Smooth muscle cell (in vitro differentiated cells): ENCODE data around the gene OR2AT4. TPM values are rescaled to one million over a fixed set of nuclear protein-coding genes. Genes with fewer than 3 reads are reported as not detected.
"Not testable (repeated sequence)": the region's sequence is repeated elsewhere in the genome, so short reads cannot be mapped to it uniquely, and the experiment has no call there.

Experiments
- DNase-seq: peaks from one replicate; lab custom pipeline; 2025; ENCODE audit not compliant: unreplicated experiment; lab: John Stamatoyannopoulos, UW
- H2AFZ ChIP-seq: fragments of 200-600 bp; sonication (generic); 2 replicates; pipeline ENCODE4 v1.6.0; 2016; ENCODE audit warnings: antibody characterized with exemption, low read depth, mild to moderate bottlenecking
- H3F3A ChIP-seq: fragments of 200-600 bp; sonication (generic); 2 replicates; pipeline ENCODE4 v1.6.0; 2017; ENCODE audit warnings: antibody characterized with exemption, low read depth
- H3K27ac ChIP-seq: fragments of 200-600 bp; sonication (generic); 2 replicates; pipeline ENCODE4 v1.5.1; 2016; ENCODE audit warnings: low read depth, mild to moderate bottlenecking
- H3K27me3 ChIP-seq: fragments of 200-600 bp; sonication (generic); 2 replicates; pipeline ENCODE4 v1.6.1; 2016; ENCODE audit warnings: low read depth, mild to moderate bottlenecking
- H3K36me3 ChIP-seq: fragments of 200-600 bp; sonication (generic); 2 replicates; pipeline ENCODE4 v1.5.1; 2016; ENCODE audit warnings: low read depth
- H3K4me1 ChIP-seq: fragments of 200-600 bp; sonication (generic); 2 replicates; pipeline ENCODE4 v1.5.1; 2016; ENCODE audit warnings: low read depth
- H3K4me2 ChIP-seq: fragments of 200-600 bp; sonication (generic); 2 replicates; pipeline ENCODE4 v1.6.0; 2016; ENCODE audit warnings: mild to moderate bottlenecking
- H3K4me3 ChIP-seq: fragments of 200-600 bp; sonication (generic); 2 replicates; pipeline ENCODE4 v1.5.1; 2016; ENCODE audit warnings: mild to moderate bottlenecking
- H3K79me2 ChIP-seq: fragments of 200-600 bp; sonication (generic); 2 replicates; pipeline ENCODE4 v1.6.0; 2016; ENCODE audit warnings: low read depth, mild to moderate bottlenecking
- H3K9ac ChIP-seq: fragments of 200-600 bp; sonication (generic); 2 replicates; pipeline ENCODE4 v1.6.0; 2016; ENCODE audit warnings: low read depth
- H3K9me3 ChIP-seq: fragments of 200-600 bp; sonication (generic); replicated peaks from 2 replicates; pipeline ENCODE4 v1.5.1; 2016; ENCODE audit warnings: low read depth
- H4K20me1 ChIP-seq: fragments of 200-600 bp; sonication (generic); 2 replicates; pipeline ENCODE4 v1.6.0; 2016; ENCODE audit warnings: low read depth
- WGBS: methylation state at CpG from one replicate; pipeline ENCODE4 v1.1.7; 2016; ENCODE audit warnings: low lambda C conversion rate; 5-methylcytosine and 5-hydroxymethylcytosine counted together
- polyA plus RNA-seq: library from polyadenylated mRNA; unstranded; fragments of >200 nt; fragmentation: Nextera tagmentation; extraction: Ambion mirVana; gene quantifications from 2 replicates; pipeline ENCODE4 v1.2.1, GENCODE V29; 2016
- total RNA-seq: library from RNA; depleted of rRNA; stranded (reverse); fragments of >200 nt; gene quantifications from 2 replicates; pipeline ENCODE4 v1.2.3, GENCODE V29; 2014
- TF ChIP-seq, protein P1 (sequence below): fragments of 200-600 bp; sonication (generic); IDR thresholded peaks from 2 replicates; pipeline ENCODE4 v1.5.1; 2017; ENCODE audit warnings: borderline replicate concordance, mild to moderate bottlenecking, antibody characterized with exemption; ENCODE audit not compliant: insufficient read depth, poor library complexity, severe bottlenecking

Gene OR2AT4
- total and polyA plus RNA-seq, 2 experiments from 2014 or later, result not detected

DNA sequence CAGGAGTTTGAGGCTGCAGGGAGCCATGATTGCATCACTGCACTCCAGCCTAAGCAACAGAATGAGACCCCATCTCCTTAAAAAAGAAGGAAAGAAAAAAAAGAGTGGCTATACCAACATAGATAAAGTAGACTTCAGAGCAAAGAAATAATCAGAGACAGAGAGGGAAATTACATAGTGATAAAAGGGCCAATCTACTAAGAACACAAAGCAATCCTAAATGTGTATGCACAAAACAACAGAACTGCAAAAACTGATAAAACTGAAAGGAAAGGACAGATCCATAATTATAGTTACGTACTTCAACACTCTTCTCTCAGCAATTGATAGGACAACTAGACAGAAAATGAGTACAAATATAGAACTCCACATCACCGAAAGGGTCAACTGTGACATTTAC, 17.8 kb upstream of the OR2AT4 start:
- no peaks in the 10 kb centered on the region for H3K36me3 ChIP-seq
- no peak overlapping the region for H3K9ac ChIP-seq
- no peak overlapping the region for H3K4me3 ChIP-seq
- H3K4me1 ChIP-seq, result no peaks in the 10 kb centered on the region
- H4K20me1 ChIP-seq, result no peaks in the 10 kb centered on the region
- TF ChIP-seq, protein P1, sequence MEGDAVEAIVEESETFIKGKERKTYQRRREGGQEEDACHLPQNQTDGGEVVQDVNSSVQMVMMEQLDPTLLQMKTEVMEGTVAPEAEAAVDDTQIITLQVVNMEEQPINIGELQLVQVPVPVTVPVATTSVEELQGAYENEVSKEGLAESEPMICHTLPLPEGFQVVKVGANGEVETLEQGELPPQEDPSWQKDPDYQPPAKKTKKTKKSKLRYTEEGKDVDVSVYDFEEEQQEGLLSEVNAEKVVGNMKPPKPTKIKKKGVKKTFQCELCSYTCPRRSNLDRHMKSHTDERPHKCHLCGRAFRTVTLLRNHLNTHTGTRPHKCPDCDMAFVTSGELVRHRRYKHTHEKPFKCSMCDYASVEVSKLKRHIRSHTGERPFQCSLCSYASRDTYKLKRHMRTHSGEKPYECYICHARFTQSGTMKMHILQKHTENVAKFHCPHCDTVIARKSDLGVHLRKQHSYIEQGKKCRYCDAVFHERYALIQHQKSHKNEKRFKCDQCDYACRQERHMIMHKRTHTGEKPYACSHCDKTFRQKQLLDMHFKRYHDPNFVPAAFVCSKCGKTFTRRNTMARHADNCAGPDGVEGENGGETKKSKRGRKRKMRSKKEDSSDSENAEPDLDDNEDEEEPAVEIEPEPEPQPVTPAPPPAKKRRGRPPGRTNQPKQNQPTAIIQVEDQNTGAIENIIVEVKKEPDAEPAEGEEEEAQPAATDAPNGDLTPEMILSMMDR, result no peak
- DNase-seq, result no peak
- no peaks in the 10 kb centered on the region for H3F3A ChIP-seq
- H3K9me3 ChIP-seq, result peaks cover 2% of the 10 kb centered on the region
- H3K79me2 ChIP-seq, result no peaks in the 10 kb centered on the region
- no peak overlapping the region for H2AFZ ChIP-seq
- 100% methylated on average over 2 of the region's 2 CpGs for WGBS
- no peaks in the 10 kb centered on the region for H3K27me3 ChIP-seq
- H3K27ac ChIP-seq, result no peak overlapping the region
- H3K4me2 ChIP-seq, result no peak overlapping the region

DNA sequence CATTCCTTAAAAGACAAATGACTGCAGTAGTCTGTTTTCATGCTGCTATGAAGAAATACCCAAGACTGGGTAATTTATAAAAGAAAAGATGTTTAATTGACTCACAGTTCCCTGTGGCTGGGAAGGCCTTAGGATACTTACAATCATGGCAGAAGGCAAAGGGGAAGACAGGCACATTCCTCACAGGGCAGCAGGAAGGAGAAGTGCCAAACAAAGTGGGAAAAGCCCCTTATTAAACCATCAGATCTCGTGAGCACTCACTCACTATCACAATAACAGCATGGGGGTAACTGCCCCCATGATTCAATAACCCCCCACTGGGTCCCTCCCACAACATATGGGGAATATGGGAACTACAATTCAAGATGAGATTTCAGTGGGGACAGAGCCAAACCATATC, 16.4 kb upstream of the OR2AT4 start:
- Histone ChIP-seq H4K20me1 (no peaks in the 10 kb centered on the region), H3K9ac (no peak overlapping the region), H3K4me3 (no peak overlapping the region), H3K27ac (no peak overlapping the region), H3K79me2 (no peaks in the 10 kb centered on the region), H2AFZ (no peak overlapping the region), H3K9me3 (peaks cover 2% of the 10 kb centered on the region), H3K36me3 (no peaks in the 10 kb centered on the region), H3F3A (no peaks in the 10 kb centered on the region), H3K4me2 (no peak overlapping the region), H3K4me1 (no peaks in the 10 kb centered on the region), H3K27me3 (no peaks in the 10 kb centered on the region)
- no peak for DNase-seq
- WGBS, result 60% methylated on average over 1 of the region's 1 CpG
- TF ChIP-seq, protein P1, result no peak

DNA sequence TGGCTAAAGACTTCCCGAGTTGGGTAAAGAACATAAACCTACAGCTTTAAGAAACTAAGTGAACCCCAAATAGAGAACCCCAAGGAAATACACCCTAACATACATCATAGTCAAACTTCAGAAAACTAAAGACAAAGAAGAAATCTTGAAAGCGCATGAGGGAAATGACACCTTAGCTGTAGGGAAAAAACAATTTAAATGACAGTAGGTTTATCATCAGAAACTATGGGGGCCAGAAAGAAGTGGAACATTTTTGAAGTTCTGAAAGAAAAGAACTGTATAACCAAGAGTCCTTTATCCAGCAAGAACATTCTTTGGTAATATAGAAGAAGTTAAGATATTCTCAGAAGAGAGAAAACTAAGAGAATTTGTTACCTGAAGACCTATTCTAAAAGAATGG, 15.5 kb upstream of the OR2AT4 start:
- WGBS, result 90% methylated on average over 2 of the region's 2 CpGs

DNA sequence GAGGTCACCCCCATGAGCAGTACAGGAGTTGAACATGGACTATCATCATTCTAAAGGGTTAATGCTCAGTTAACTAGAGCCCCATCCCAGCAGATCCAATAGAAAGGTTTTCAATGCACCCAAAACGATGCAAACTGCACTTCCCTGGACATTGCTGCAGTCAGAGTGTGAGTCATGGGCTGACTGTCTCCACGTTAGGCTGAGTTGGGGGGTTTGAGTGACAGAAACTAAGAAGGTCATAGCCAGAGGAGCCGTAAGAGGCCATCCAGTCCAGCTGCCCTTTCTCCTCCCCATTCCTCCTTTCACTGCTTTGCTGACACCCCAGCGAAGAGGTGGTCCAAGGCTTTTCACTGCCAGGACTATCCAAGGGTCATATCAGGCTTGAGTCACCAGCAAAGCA, 10.5 kb upstream of the OR2AT4 start:
- Histone ChIP-seq H3K27ac (no peak overlapping the region), H3F3A (no peaks in the 10 kb centered on the region), H3K4me3 (no peak overlapping the region), H3K9me3 (no peaks in the 10 kb centered on the region), H2AFZ (no peak overlapping the region), H3K4me1 (no peaks in the 10 kb centered on the region), H3K4me2 (no peak overlapping the region), H4K20me1 (no peaks in the 10 kb centered on the region), H3K9ac (no peak overlapping the region), H3K79me2 (no peaks in the 10 kb centered on the region), H3K36me3 (no peaks in the 10 kb centered on the region), H3K27me3 (no peaks in the 10 kb centered on the region)
- TF ChIP-seq, protein P1, result no peak
- DNase-seq, result no peak
- WGBS, result 26% methylated on average over 4 of the region's 4 CpGs

More for the DNA sequence above, 15.5 kb upstream of the OR2AT4 start:
- Histone ChIP-seq H3K4me2 (no peak overlapping the region), H2AFZ (no peak overlapping the region), H4K20me1 (no peaks in the 10 kb centered on the region), H3F3A (no peaks in the 10 kb centered on the region), H3K9me3 (peaks cover 2% of the 10 kb centered on the region), H3K36me3 (no peaks in the 10 kb centered on the region), H3K4me3 (no peak overlapping the region), H3K27me3 (no peaks in the 10 kb centered on the region), H3K27ac (no peak overlapping the region), H3K4me1 (no peaks in the 10 kb centered on the region), H3K9ac (no peak overlapping the region), H3K79me2 (no peaks in the 10 kb centered on the region)
- DNase-seq, result no peak
- TF ChIP-seq, protein P1, result no peak

DNA sequence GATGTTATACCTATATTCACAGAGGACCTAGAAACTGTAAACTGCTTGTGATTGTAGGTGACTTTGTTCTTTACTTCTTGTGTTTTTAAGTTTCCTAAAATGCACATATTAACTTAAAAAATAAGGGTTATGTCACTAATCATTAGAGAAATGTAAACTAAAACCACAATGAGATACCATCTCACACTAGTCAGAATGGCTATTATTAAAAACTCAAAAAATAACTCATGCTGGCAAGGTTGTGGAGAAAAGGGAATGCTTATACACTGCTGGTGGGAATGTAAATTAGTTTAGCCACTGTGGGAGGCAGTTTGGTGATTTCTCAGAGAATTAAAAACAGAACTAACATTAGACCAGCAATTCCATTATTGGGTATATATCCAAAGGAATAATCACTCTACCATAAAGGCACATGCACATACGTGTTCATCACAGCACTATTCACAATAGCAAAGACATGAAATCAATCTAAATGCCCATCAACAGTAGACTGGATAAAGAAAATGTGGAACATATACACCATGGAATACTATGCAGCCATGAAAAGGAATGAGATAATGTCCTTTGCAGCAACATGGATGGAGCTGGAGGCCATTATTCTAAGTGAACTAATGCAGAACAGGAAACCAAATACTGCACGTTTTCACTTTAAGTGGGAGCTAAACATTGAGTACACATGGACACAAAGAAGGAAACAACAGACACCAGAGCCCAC, 9.4 kb upstream of the OR2AT4 start:
- H2AFZ ChIP-seq, DNase-seq, H4K20me1 ChIP-seq, H3F3A ChIP-seq, H3K36me3 ChIP-seq, H3K79me2 ChIP-seq, H3K9me3 ChIP-seq, H3K27me3 ChIP-seq, H3K27ac ChIP-seq, H3K4me3 ChIP-seq, H3K9ac ChIP-seq, H3K4me2 ChIP-seq, H3K4me1 ChIP-seq: not testable (repeated sequence)
- 89% methylated on average over 2 of the region's 2 CpGs for WGBS
